ENCODE data around the gene IFT74.
"Not testable (repeated sequence)": the region's sequence is repeated elsewhere in the genome, so short reads cannot be mapped to it uniquely, and the experiment has no call there.

Gene IFT74

GRCh38 chr9:27086818-27087680 lies 130.8 kb downstream of the IFT74 start:
- no peak overlapping the region for H2BK120ac ChIP-seq (ENCODE audit: low read depth, low read length)
- no peak for DNase-seq
- no peak overlapping the region for H3K27ac ChIP-seq (ENCODE audit: low read depth, low read length)

GRCh38 chr9:27088981-27089380 lies 132.8 kb downstream of the IFT74 start:
- H3K27ac ChIP-seq (ENCODE audit: low read depth, low read length): no peak overlapping the region
- no peak overlapping the region for H3K56ac ChIP-seq (ENCODE audit: low read length)
- H4K5ac ChIP-seq (ENCODE audit: low read length): no peak overlapping the region
- no peak for DNase-seq
- no peaks in the 10 kb centered on the region for H3K79me2 ChIP-seq (ENCODE audit: control insufficient read depth, insufficient read depth, low read length)
- H3K4ac ChIP-seq (ENCODE audit: low read depth, low read length): no peak overlapping the region
- H3K27me3 ChIP-seq (ENCODE audit: insufficient read depth, low read length, poor library complexity): no peaks in the 10 kb centered on the region
- no peak overlapping the region for H4K8ac ChIP-seq (ENCODE audit: low read depth, low read length)
- no peak overlapping the region for H3K4me2 ChIP-seq (ENCODE audit: low read length)
- no peak overlapping the region for H3K18ac ChIP-seq (ENCODE audit: low read length)
- no CpG with 5 or more reads among the region's 4 CpGs for WGBS (ENCODE audit: extremely low coverage, insufficient coverage, low lambda C conversion rate)
- H3K4me1 ChIP-seq (ENCODE audit: control insufficient read depth, low read depth, low read length): no peaks in the 10 kb centered on the region
- no peak overlapping the region for H2AK5ac ChIP-seq (ENCODE audit: low read length)
- no peaks in the 10 kb centered on the region for H3K79me1 ChIP-seq (ENCODE audit: low read length)
- H2BK120ac ChIP-seq (ENCODE audit: low read depth, low read length): no peak overlapping the region
- no peak overlapping the region for H2BK15ac ChIP-seq (replicated peaks; ENCODE audit: low read depth)
- H3K4me3 ChIP-seq (ENCODE audit: low read length): no peak overlapping the region
- H3K36me3 ChIP-seq (ENCODE audit: control insufficient read depth, insufficient read depth, low read length): no peaks in the 10 kb centered on the region
- no peak overlapping the region for H2BK5ac ChIP-seq (ENCODE audit: low read length)
- no peak overlapping the region for H3K9ac ChIP-seq (ENCODE audit: low read length)
- no peak overlapping the region for H3K23ac ChIP-seq (ENCODE audit: low read length)

More at GRCh38 chr9:27086818-27087680, 130.8 kb downstream of the IFT74 start:
- Histone ChIP-seq H3K79me1 (ENCODE audit: low read length) (no peaks in the 10 kb centered on the region), H3K4me2 (ENCODE audit: low read length) (no peak overlapping the region), H4K5ac (ENCODE audit: low read length) (no peak overlapping the region), H4K8ac (ENCODE audit: low read depth, low read length) (no peak overlapping the region), H3K4ac (ENCODE audit: low read depth, low read length) (no peak overlapping the region), H3K79me2 (ENCODE audit: control insufficient read depth, insufficient read depth, low read length) (no peaks in the 10 kb centered on the region), H2AK5ac (ENCODE audit: low read length) (no peak overlapping the region), H2BK15ac (replicated peaks; ENCODE audit: low read depth) (no peak overlapping the region), H3K36me3 (ENCODE audit: control insufficient read depth, insufficient read depth, low read length) (no peaks in the 10 kb centered on the region), H3K56ac (ENCODE audit: low read length) (no peak overlapping the region), H2BK5ac (ENCODE audit: low read length) (no peak overlapping the region), H3K9ac (ENCODE audit: low read length) (no peak overlapping the region), H3K23ac (ENCODE audit: low read length) (no peak overlapping the region), H3K4me1 (ENCODE audit: control insufficient read depth, low read depth, low read length) (no peaks in the 10 kb centered on the region), H3K18ac (ENCODE audit: low read length) (no peak overlapping the region), H3K4me3 (ENCODE audit: low read length) (no peak overlapping the region), H3K27me3 (ENCODE audit: insufficient read depth, low read length, poor library complexity) (no peaks in the 10 kb centered on the region)
- WGBS (ENCODE audit: extremely low coverage, insufficient coverage, low lambda C conversion rate): no CpG with 5 or more reads among the region's 11 CpGs

GRCh38 chr9:27089706-27090105 lies 133.5 kb downstream of the IFT74 start:
- no peak overlapping the region for H2BK5ac ChIP-seq (ENCODE audit: low read length)
- H3K56ac ChIP-seq (ENCODE audit: low read length): no peak overlapping the region
- H3K18ac ChIP-seq (ENCODE audit: low read length): no peak overlapping the region
- no peak overlapping the region for H2BK120ac ChIP-seq (ENCODE audit: low read depth, low read length)
- no CpG with 5 or more reads among the region's 4 CpGs for WGBS (ENCODE audit: extremely low coverage, insufficient coverage, low lambda C conversion rate)
- no peak overlapping the region for H3K23ac ChIP-seq (ENCODE audit: low read length)
- H2AK5ac ChIP-seq (ENCODE audit: low read length): no peak overlapping the region
- H3K4me2 ChIP-seq (ENCODE audit: low read length): no peak overlapping the region
- no peak overlapping the region for H3K27ac ChIP-seq (ENCODE audit: low read depth, low read length)
- no peaks in the 10 kb centered on the region for H3K4me1 ChIP-seq (ENCODE audit: control insufficient read depth, low read depth, low read length)
- no peak overlapping the region for H3K4me3 ChIP-seq (ENCODE audit: low read length)
- no peak overlapping the region for H4K5ac ChIP-seq (ENCODE audit: low read length)
- H3K27me3 ChIP-seq (ENCODE audit: insufficient read depth, low read length, poor library complexity): no peaks in the 10 kb centered on the region
- H2BK15ac ChIP-seq (replicated peaks; ENCODE audit: low read depth): no peak overlapping the region
- no peak overlapping the region for H3K9ac ChIP-seq (ENCODE audit: low read length)
- no peaks in the 10 kb centered on the region for H3K36me3 ChIP-seq (ENCODE audit: control insufficient read depth, insufficient read depth, low read length)
- DNase-seq: no peak
- H3K4ac ChIP-seq (ENCODE audit: low read depth, low read length): no peak overlapping the region
- H3K79me1 ChIP-seq (ENCODE audit: low read length): no peaks in the 10 kb centered on the region
- H4K8ac ChIP-seq (ENCODE audit: low read depth, low read length): no peak overlapping the region
- no peaks in the 10 kb centered on the region for H3K79me2 ChIP-seq (ENCODE audit: control insufficient read depth, insufficient read depth, low read length)

GRCh38 chr9:27090231-27090630 lies 134.0 kb downstream of the IFT74 start:
- Histone ChIP-seq H3K4ac (ENCODE audit: low read depth, low read length) (no peak overlapping the region), H2BK5ac (ENCODE audit: low read length) (no peak overlapping the region), H4K8ac (ENCODE audit: low read depth, low read length) (no peak overlapping the region), H4K5ac (ENCODE audit: low read length) (no peak overlapping the region), H3K4me3 (ENCODE audit: low read length) (no peak overlapping the region), H3K79me1 (ENCODE audit: low read length) (no peaks in the 10 kb centered on the region), H3K4me2 (ENCODE audit: low read length) (no peak overlapping the region), H3K18ac (ENCODE audit: low read length) (no peak overlapping the region), H3K4me1 (ENCODE audit: control insufficient read depth, low read depth, low read length) (no peaks in the 10 kb centered on the region), H2AK5ac (ENCODE audit: low read length) (no peak overlapping the region), H3K56ac (ENCODE audit: low read length) (no peak overlapping the region), H3K27me3 (ENCODE audit: insufficient read depth, low read length, poor library complexity) (no peaks in the 10 kb centered on the region), H3K23ac (ENCODE audit: low read length) (no peak overlapping the region), H3K27ac (ENCODE audit: low read depth, low read length) (no peak overlapping the region), H3K36me3 (ENCODE audit: control insufficient read depth, insufficient read depth, low read length) (no peaks in the 10 kb centered on the region), H2BK15ac (replicated peaks; ENCODE audit: low read depth) (no peak overlapping the region), H3K79me2 (ENCODE audit: control insufficient read depth, insufficient read depth, low read length) (no peaks in the 10 kb centered on the region), H3K9ac (ENCODE audit: low read length) (no peak overlapping the region), H2BK120ac (ENCODE audit: low read depth, low read length) (no peak overlapping the region)
- no peak for DNase-seq

- no peaks in the 10 kb centered on the region for H3K79me1 ChIP-seq (ENCODE audit: low read length)
- no peak overlapping the region for H3K23ac ChIP-seq (ENCODE audit: low read length)
- H3K56ac ChIP-seq (ENCODE audit: low read length): no peak overlapping the region
- no peak overlapping the region for H3K4me3 ChIP-seq (ENCODE audit: low read length)
- no peak overlapping the region for H2BK15ac ChIP-seq (replicated peaks; ENCODE audit: low read depth)
- no peak overlapping the region for H3K27ac ChIP-seq (ENCODE audit: low read depth, low read length)
- no peak overlapping the region for H2BK120ac ChIP-seq (ENCODE audit: low read depth, low read length)
- H3K18ac ChIP-seq (ENCODE audit: low read length): no peak overlapping the region
- H2BK5ac ChIP-seq (ENCODE audit: low read length): no peak overlapping the region
- no peak overlapping the region for H4K5ac ChIP-seq (ENCODE audit: low read length)
- H3K4me1 ChIP-seq (ENCODE audit: control insufficient read depth, low read depth, low read length): no peaks in the 10 kb centered on the region
- no peak overlapping the region for H2AK5ac ChIP-seq (ENCODE audit: low read length)
- H4K8ac ChIP-seq (ENCODE audit: low read depth, low read length): no peak overlapping the region
- H3K4ac ChIP-seq (ENCODE audit: low read depth, low read length): no peak overlapping the region
- no peak for DNase-seq
- no peaks in the 10 kb centered on the region for H3K36me3 ChIP-seq (ENCODE audit: control insufficient read depth, insufficient read depth, low read length)
- H3K9ac ChIP-seq (ENCODE audit: low read length): no peak overlapping the region
- WGBS (ENCODE audit: extremely low coverage, insufficient coverage, low lambda C conversion rate): no CpG with 5 or more reads among the region's 1 CpG
- no peaks in the 10 kb centered on the region for H3K79me2 ChIP-seq (ENCODE audit: control insufficient read depth, insufficient read depth, low read length)
- H3K4me2 ChIP-seq (ENCODE audit: low read length): no peak overlapping the region
- H3K27me3 ChIP-seq (ENCODE audit: insufficient read depth, low read length, poor library complexity): no peaks in the 10 kb centered on the region
Measured at GRCh38 chr9:27090711-27091110, 134.5 kb downstream of the IFT74 start.

- not testable (repeated sequence) for H3K79me2 ChIP-seq (ENCODE audit: control insufficient read depth, insufficient read depth, low read length); H3K27ac ChIP-seq (ENCODE audit: low read depth, low read length); H3K9ac ChIP-seq (ENCODE audit: low read length); H2BK120ac ChIP-seq (ENCODE audit: low read depth, low read length); H3K4me1 ChIP-seq (ENCODE audit: control insufficient read depth, low read depth, low read length); H2AK5ac ChIP-seq (ENCODE audit: low read length); H3K4ac ChIP-seq (ENCODE audit: low read depth, low read length); H2BK5ac ChIP-seq (ENCODE audit: low read length); H3K23ac ChIP-seq (ENCODE audit: low read length); H3K4me3 ChIP-seq (ENCODE audit: low read length); H3K36me3 ChIP-seq (ENCODE audit: control insufficient read depth, insufficient read depth, low read length); H4K5ac ChIP-seq (ENCODE audit: low read length); H3K4me2 ChIP-seq (ENCODE audit: low read length); H3K27me3 ChIP-seq (ENCODE audit: insufficient read depth, low read length, poor library complexity); H3K79me1 ChIP-seq (ENCODE audit: low read length); H4K8ac ChIP-seq (ENCODE audit: low read depth, low read length); H2BK15ac ChIP-seq (replicated peaks; ENCODE audit: low read depth); H3K18ac ChIP-seq (ENCODE audit: low read length); H3K56ac ChIP-seq (ENCODE audit: low read length); DNase-seq
- WGBS (ENCODE audit: extremely low coverage, insufficient coverage, low lambda C conversion rate): no CpG with 5 or more reads among the region's 27 CpGs
Measured at GRCh38 chr9:27092496-27092895, 136.3 kb downstream of the IFT74 start.

Measured in mesendoderm (in vitro differentiated cells).